ENCODE measurements around the gene SCFD2. TPM values are rescaled to one million over a fixed set of nuclear protein-coding genes. Genes with fewer than 3 reads are reported as not detected.
"Not testable (repeated sequence)": the region's sequence is repeated elsewhere in the genome, so short reads cannot be mapped to it uniquely, and the experiment has no call there.

Gene SCFD2
- total RNA-seq, 1 experiment from 2014 or later: 8.4 TPM

DNA sequence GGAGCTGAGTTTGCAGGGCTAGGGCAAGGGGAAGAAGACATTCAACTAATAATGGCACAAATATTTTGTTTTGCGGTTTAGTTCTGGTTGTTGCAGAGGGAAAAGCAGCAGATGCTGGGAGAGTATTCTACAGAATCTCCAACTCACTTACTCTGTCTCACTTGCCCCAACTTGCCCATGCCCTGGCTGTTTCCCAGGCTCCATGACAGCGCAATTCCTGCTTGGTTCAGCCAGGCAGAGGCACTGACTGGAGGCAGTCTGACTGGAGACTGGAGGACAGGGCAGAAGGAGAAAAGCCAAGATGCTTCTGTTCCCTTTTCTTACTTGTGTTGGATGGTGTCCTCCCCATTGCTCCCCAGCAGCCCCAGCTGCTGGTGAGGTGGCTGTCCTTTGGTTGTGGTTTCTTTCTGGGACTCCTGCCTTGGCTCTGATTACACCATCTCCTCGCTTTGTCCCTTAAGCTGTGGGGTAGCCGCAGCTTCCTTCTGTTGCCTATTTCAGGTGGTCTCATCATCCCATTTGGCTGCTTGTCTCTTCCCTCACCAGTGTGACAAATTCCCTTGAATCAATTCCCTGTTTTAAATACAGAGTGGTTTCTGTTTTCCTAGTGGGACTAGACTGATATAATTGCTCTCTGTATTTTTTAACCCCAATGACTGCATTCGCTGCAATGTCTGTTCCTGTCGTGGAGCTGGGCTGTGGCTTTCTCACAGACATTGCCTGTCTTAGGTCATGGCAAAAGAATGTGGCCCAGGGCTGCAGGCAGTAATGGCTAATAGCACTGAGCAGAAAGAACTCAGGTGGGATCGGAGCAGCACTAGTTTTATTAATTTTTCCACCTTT is 527.9 kb downstream of the SCFD2 start:
- no TSS peak for BruUV-seq (replicated peaks)
- no peaks in the 10 kb centered on the region for H3K27me3 ChIP-seq (replicated peaks; ENCODE audit: insufficient read depth, low read depth, low read length, poor library complexity)
- intact Hi-C loops (cut with micrococcal nuclease; ENCODE audit: unreplicated experiment): no loop called here
- no peak for DNase-seq (ENCODE audit: low spot score)
- H3K9me3 ChIP-seq (ENCODE audit: low read depth, low read length, poor library complexity, severe bottlenecking): no peaks in the 10 kb centered on the region
- H3K27ac ChIP-seq (ENCODE audit: low read depth, low read length, poor library complexity, severe bottlenecking): no peak overlapping the region
- TF ChIP-seq, protein P1, sequence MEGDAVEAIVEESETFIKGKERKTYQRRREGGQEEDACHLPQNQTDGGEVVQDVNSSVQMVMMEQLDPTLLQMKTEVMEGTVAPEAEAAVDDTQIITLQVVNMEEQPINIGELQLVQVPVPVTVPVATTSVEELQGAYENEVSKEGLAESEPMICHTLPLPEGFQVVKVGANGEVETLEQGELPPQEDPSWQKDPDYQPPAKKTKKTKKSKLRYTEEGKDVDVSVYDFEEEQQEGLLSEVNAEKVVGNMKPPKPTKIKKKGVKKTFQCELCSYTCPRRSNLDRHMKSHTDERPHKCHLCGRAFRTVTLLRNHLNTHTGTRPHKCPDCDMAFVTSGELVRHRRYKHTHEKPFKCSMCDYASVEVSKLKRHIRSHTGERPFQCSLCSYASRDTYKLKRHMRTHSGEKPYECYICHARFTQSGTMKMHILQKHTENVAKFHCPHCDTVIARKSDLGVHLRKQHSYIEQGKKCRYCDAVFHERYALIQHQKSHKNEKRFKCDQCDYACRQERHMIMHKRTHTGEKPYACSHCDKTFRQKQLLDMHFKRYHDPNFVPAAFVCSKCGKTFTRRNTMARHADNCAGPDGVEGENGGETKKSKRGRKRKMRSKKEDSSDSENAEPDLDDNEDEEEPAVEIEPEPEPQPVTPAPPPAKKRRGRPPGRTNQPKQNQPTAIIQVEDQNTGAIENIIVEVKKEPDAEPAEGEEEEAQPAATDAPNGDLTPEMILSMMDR (conservative IDR thresholded peaks at IDR 0.05; ENCODE audit: low read depth, low read length): no peak
- no peak for TF ChIP-seq EZH2 (IDR thresholded peaks at IDR 0.05; ENCODE audit: borderline replicate concordance, low read depth, low read length, poor library complexity, severe bottlenecking)
- H3K4me1 ChIP-seq (ENCODE audit: insufficient read depth, low read length, poor library complexity, severe bottlenecking): no peaks in the 10 kb centered on the region
- CTCF ChIA-PET: no interaction called here
- POLR2A ChIA-PET (ENCODE audit: low non-redundant PET): no interaction called here
- H3K4me3 ChIP-seq (ENCODE audit: low read depth, low read length, poor library complexity, severe bottlenecking): no peak overlapping the region
- no peaks in the 10 kb centered on the region for H3K36me3 ChIP-seq (ENCODE audit: insufficient read depth, low read length, poor library complexity, severe bottlenecking)

DNA sequence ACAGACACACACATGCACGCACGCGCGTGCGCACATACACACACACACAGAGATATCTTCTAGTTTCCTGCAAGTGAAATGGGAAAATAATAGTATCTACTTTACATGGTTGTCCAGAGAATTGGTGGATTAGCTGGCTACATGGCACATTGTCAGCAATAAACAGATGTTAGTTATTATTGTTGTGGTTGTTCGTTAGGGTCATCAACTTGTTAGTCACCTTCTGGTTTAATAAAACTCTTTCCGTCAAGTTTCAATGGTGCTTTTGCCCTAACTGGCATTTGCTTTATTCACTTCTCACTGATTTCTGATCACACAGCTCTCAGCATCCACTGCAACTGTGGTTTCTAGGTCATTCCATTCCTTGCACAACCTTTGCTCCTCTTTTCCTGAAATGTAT is 529.2 kb downstream of the SCFD2 start:
- H3K27me3 ChIP-seq (replicated peaks; ENCODE audit: insufficient read depth, low read depth, low read length, poor library complexity): no peaks in the 10 kb centered on the region
- no peak overlapping the region for H3K27ac ChIP-seq (ENCODE audit: low read depth, low read length, poor library complexity, severe bottlenecking)

DNA sequence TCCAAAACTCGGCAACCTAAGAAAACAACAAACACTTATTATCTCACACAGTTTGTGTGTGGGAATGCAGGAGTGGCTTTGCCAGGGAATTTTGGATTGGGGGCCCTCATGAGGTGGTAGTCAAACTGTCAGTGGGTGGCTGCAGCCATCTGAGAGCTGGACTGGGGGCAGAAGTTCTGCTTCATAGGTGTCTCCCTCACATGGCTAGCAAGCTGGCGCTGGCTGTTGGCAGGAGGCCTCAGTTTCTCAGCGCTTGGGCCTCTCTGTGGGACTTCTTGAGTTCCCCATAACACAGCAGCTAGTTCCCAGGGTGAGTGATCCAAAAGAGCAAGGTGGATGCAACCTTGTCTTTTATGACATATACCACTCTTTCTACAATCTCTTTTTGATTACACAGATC is 529.7 kb downstream of the SCFD2 start:
- TF ChIP-seq, protein P1 (conservative IDR thresholded peaks at IDR 0.05; ENCODE audit: low read depth, low read length): no peak
- TF ChIP-seq EZH2 (IDR thresholded peaks at IDR 0.05; ENCODE audit: borderline replicate concordance, low read depth, low read length, poor library complexity, severe bottlenecking): no peak
- H3K27me3 ChIP-seq (replicated peaks; ENCODE audit: insufficient read depth, low read depth, low read length, poor library complexity): no peaks in the 10 kb centered on the region
- intact Hi-C loops (cut with micrococcal nuclease; ENCODE audit: unreplicated experiment): no loop called here
- H3K9me3 ChIP-seq (ENCODE audit: low read depth, low read length, poor library complexity, severe bottlenecking): no peaks in the 10 kb centered on the region
- ChIA-PET POLR2A (ENCODE audit: low non-redundant PET) (no interaction called here), CTCF (no interaction called here)
- no peak for DNase-seq (ENCODE audit: low spot score)
- H3K4me3 ChIP-seq (ENCODE audit: low read depth, low read length, poor library complexity, severe bottlenecking): no peak overlapping the region
- no peaks in the 10 kb centered on the region for H3K4me1 ChIP-seq (ENCODE audit: insufficient read depth, low read length, poor library complexity, severe bottlenecking)
- no peak overlapping the region for H3K27ac ChIP-seq (ENCODE audit: low read depth, low read length, poor library complexity, severe bottlenecking)
- BruUV-seq (replicated peaks): no TSS peak
- H3K36me3 ChIP-seq (ENCODE audit: insufficient read depth, low read length, poor library complexity, severe bottlenecking): no peaks in the 10 kb centered on the region

More for the DNA sequence above, 529.2 kb downstream of the SCFD2 start:
- no peak overlapping the region for H3K4me3 ChIP-seq (ENCODE audit: low read depth, low read length, poor library complexity, severe bottlenecking)
- DNase-seq (ENCODE audit: low spot score): no peak
- H3K36me3 ChIP-seq (ENCODE audit: insufficient read depth, low read length, poor library complexity, severe bottlenecking): no peaks in the 10 kb centered on the region
- intact Hi-C loops (cut with micrococcal nuclease; ENCODE audit: unreplicated experiment): no loop called here
- H3K9me3 ChIP-seq (ENCODE audit: low read depth, low read length, poor library complexity, severe bottlenecking): no peaks in the 10 kb centered on the region
- CTCF ChIA-PET: no interaction called here
- POLR2A ChIA-PET (ENCODE audit: low non-redundant PET): no interaction called here
- TF ChIP-seq, protein P1 (conservative IDR thresholded peaks at IDR 0.05; ENCODE audit: low read depth, low read length): no peak
- no peak for TF ChIP-seq EZH2 (IDR thresholded peaks at IDR 0.05; ENCODE audit: borderline replicate concordance, low read depth, low read length, poor library complexity, severe bottlenecking)
- H3K4me1 ChIP-seq (ENCODE audit: insufficient read depth, low read length, poor library complexity, severe bottlenecking): no peaks in the 10 kb centered on the region
- BruUV-seq (replicated peaks): no TSS peak

DNA sequence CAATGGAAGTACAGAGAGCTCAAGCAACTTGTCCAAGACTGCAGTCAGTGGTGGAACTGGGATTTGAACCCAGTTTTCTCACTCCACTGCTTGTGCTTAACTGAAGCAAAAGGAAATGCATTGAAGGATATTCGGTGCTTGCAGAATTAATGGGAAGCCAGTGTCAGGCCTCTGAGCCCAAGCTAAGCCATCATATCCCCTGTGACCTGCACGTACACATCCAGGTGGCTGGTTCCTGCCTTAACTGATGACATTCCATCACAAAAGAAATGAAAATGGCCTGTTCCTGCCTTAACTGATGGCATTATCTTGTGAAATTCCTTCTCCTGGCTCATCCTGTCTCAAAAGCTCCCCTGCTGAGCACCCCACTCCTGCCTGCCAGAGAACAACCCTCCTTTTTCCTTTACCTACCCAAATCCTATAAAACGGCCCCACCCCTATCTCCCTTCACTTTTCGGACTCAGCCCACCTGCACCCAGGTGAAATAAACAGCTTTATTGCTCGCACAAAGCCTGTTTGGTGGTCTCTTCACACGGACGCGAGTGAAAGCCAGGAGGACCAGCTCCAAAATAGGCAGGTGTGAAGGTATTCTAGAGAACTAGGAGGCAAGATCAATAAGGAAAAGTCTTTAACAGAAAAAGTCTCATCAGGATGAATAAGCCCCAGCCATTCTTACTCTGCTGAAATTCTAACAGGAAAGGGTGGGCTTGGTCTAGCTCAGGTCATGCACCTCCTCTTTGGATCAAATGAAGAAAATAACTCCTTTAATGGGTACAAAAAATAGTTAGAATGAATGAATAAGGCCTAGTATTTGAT is 531.0 kb downstream of the SCFD2 start:
- intact Hi-C loops (cut with micrococcal nuclease; ENCODE audit: unreplicated experiment); BruUV-seq (replicated peaks); H3K4me1 ChIP-seq (ENCODE audit: insufficient read depth, low read length, poor library complexity, severe bottlenecking); H3K9me3 ChIP-seq (ENCODE audit: low read depth, low read length, poor library complexity, severe bottlenecking); H3K4me3 ChIP-seq (ENCODE audit: low read depth, low read length, poor library complexity, severe bottlenecking); H3K27me3 ChIP-seq (replicated peaks; ENCODE audit: insufficient read depth, low read depth, low read length, poor library complexity); H3K36me3 ChIP-seq (ENCODE audit: insufficient read depth, low read length, poor library complexity, severe bottlenecking); DNase-seq (ENCODE audit: low spot score); POLR2A ChIA-PET (ENCODE audit: low non-redundant PET); CTCF ChIA-PET; H3K27ac ChIP-seq (ENCODE audit: low read depth, low read length, poor library complexity, severe bottlenecking): not testable (repeated sequence)

All from A673 (cell line).